ENCODE results near the gene PDIA6.

The PDIA6 gene

DNA sequence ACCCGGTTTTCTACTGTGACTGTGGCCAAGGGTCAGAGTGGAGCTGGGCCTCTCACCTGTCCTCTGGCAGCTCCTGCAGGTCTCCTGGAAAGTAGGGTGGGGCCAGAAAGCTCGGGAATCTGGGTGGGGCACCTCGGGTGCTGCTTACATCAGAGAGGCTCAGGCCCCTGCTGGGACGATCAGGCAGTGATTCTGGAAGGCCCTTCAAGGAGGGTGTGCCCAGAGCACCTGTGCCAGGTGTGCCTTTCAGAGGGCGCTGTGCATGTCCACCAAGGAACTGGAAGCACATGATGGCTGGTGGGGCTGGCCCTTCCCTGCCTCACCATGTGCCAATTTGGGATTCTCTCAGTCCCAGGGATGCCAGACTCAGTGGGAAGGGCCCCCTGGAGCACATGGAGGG, 47.1 kb downstream of the PDIA6 start:
- H3K27me3 ChIP-seq (ENCODE audit: control insufficient read depth, insufficient read depth, low read length, poor library complexity, severe bottlenecking), result no peaks in the 10 kb centered on the region
- H3K36me3 ChIP-seq (ENCODE audit: control insufficient read depth, insufficient read depth, low read length), result no peaks in the 10 kb centered on the region
- H3K4me1 ChIP-seq (ENCODE audit: control insufficient read depth, insufficient read depth, low read length), result peaks cover 5% of the 10 kb centered on the region
- no peaks in the 10 kb centered on the region for H3K9me3 ChIP-seq (ENCODE audit: control insufficient read depth, low read length)
- H3K4me3 ChIP-seq (ENCODE audit: insufficient read depth, low read depth, low read length), result no peak overlapping the region
- H3K27ac ChIP-seq (ENCODE audit: insufficient read depth, low read depth, low read length, poor library complexity, severe bottlenecking), result no peak overlapping the region
- 88 to 89% methylated on average over 5 of the region's 5 CpGs for WGBS, 2 experiments

DNA sequence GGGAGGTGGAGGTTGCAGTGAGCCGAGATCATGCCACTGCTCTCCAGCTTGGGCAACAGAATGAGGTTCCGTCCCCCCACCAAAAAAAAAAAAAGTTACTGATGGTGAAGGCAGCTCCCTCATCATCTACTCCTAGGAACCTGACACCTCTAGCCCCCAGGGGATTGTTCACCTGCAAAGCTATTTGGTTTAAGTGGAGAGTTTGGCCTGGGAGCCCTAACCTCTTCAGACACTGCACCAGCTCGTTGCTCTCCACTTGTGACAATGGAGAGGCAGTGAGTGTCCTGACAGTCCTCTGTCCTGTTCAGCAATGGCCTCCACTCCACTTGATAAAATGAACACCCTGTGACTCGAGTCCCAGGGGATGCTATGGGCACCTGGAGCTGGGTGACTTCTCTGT, 47.7 kb downstream of the PDIA6 start:
- 86 to 95% methylated on average over 4 of the region's 4 CpGs for WGBS, 2 experiments
- no peaks in the 10 kb centered on the region for H3K9me3 ChIP-seq (ENCODE audit: control insufficient read depth, low read length)
- peaks cover 5% of the 10 kb centered on the region for H3K4me1 ChIP-seq (ENCODE audit: control insufficient read depth, insufficient read depth, low read length)
- H3K36me3 ChIP-seq (ENCODE audit: control insufficient read depth, insufficient read depth, low read length), result no peaks in the 10 kb centered on the region
- no peak overlapping the region for H3K4me3 ChIP-seq (ENCODE audit: insufficient read depth, low read depth, low read length)
- H3K27ac ChIP-seq (ENCODE audit: insufficient read depth, low read depth, low read length, poor library complexity, severe bottlenecking), result no peak overlapping the region
- no peaks in the 10 kb centered on the region for H3K27me3 ChIP-seq (ENCODE audit: control insufficient read depth, insufficient read depth, low read length, poor library complexity, severe bottlenecking)

DNA sequence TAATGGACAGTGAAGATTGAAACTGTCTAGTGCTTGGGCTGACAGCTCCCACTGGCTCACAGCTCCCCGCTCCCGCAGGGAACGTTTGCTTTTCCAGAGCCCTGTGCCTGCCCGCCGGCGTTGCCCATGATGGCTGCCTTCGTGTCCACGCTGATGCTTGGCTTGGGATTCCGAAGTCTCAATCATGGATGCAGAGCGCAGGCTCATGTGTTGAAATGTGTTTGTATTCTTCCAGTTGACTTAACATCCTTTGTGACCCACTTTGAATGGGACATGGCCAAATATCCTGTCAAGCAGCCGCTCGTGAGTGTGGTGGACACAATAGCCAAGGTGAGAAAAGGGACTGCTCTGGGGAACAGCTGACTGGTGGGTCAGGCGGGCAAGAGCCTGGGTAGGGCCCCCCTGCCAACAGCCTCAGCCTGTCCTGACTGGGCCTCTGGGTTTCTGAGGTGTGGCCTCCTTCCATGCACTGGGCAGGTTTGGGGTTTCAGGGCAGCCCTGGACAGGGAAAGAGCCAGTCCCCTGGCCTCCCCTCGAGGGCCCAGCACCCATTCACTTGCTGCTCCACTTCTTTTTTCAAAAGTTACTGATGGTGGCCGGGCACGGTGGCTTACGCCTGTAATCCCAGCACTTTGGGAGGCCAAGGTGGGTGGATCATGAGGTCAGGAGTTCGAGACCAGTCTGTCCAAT, 48.3 kb downstream of the PDIA6 start:
- Histone ChIP-seq H3K36me3 (ENCODE audit: control insufficient read depth, insufficient read depth, low read length) (no peaks in the 10 kb centered on the region), H3K27me3 (ENCODE audit: control insufficient read depth, insufficient read depth, low read length, poor library complexity, severe bottlenecking) (no peaks in the 10 kb centered on the region), H3K27ac (ENCODE audit: insufficient read depth, low read depth, low read length, poor library complexity, severe bottlenecking) (no peak overlapping the region), H3K4me3 (ENCODE audit: insufficient read depth, low read depth, low read length) (no peak overlapping the region), H3K9me3 (ENCODE audit: control insufficient read depth, low read length) (no peaks in the 10 kb centered on the region), H3K4me1 (ENCODE audit: control insufficient read depth, insufficient read depth, low read length) (peaks cover 7% of the 10 kb centered on the region)
- 89 to 92% methylated on average over 18 of the region's 18 CpGs for WGBS, 2 experiments

- WGBS, 2 experiments, result 93 to 95% methylated on average over 9 of the region's 9 CpGs
- Histone ChIP-seq H3K27me3 (ENCODE audit: control insufficient read depth, insufficient read depth, low read length, poor library complexity, severe bottlenecking) (no peaks in the 10 kb centered on the region), H3K9me3 (ENCODE audit: control insufficient read depth, low read length) (no peaks in the 10 kb centered on the region), H3K36me3 (ENCODE audit: control insufficient read depth, insufficient read depth, low read length) (no peaks in the 10 kb centered on the region), H3K4me3 (ENCODE audit: insufficient read depth, low read depth, low read length) (no peak overlapping the region), H3K4me1 (ENCODE audit: control insufficient read depth, insufficient read depth, low read length) (peaks cover 10% of the 10 kb centered on the region), H3K27ac (ENCODE audit: insufficient read depth, low read depth, low read length, poor library complexity, severe bottlenecking) (no peak overlapping the region)
Observed at GRCh38 chr2:10763461-10763800, 49.2 kb downstream of the PDIA6 start.

GRCh38 chr2:10762651-10763460, 49.7 kb downstream of the PDIA6 start:
- no peaks in the 10 kb centered on the region for H3K36me3 ChIP-seq (ENCODE audit: control insufficient read depth, insufficient read depth, low read length)
- H3K4me1 ChIP-seq (ENCODE audit: control insufficient read depth, insufficient read depth, low read length), result peaks cover 5% of the 10 kb centered on the region
- WGBS, 2 experiments, result 75 to 78% methylated on average over 25 of the region's 25 CpGs
- no peaks in the 10 kb centered on the region for H3K9me3 ChIP-seq (ENCODE audit: control insufficient read depth, low read length)
- no peak overlapping the region for H3K4me3 ChIP-seq (ENCODE audit: insufficient read depth, low read depth, low read length)
- H3K27ac ChIP-seq (ENCODE audit: insufficient read depth, low read depth, low read length, poor library complexity, severe bottlenecking), result no peak overlapping the region
- H3K27me3 ChIP-seq (ENCODE audit: control insufficient read depth, insufficient read depth, low read length, poor library complexity, severe bottlenecking), result no peaks in the 10 kb centered on the region

GRCh38 chr2:10761591-10761990, 51.0 kb downstream of the PDIA6 start:
- Histone ChIP-seq H3K4me3 (ENCODE audit: insufficient read depth, low read depth, low read length) (no peak overlapping the region), H3K27me3 (ENCODE audit: control insufficient read depth, insufficient read depth, low read length, poor library complexity, severe bottlenecking) (no peaks in the 10 kb centered on the region), H3K36me3 (ENCODE audit: control insufficient read depth, insufficient read depth, low read length) (no peaks in the 10 kb centered on the region), H3K9me3 (ENCODE audit: control insufficient read depth, low read length) (no peaks in the 10 kb centered on the region), H3K4me1 (ENCODE audit: control insufficient read depth, insufficient read depth, low read length) (peaks cover 4% of the 10 kb centered on the region), H3K27ac (ENCODE audit: insufficient read depth, low read depth, low read length, poor library complexity, severe bottlenecking) (no peak overlapping the region)
- 87 to 90% methylated on average over 9 of the region's 9 CpGs for WGBS, 2 experiments

- no peak overlapping the region for H3K4me3 ChIP-seq (ENCODE audit: insufficient read depth, low read depth, low read length)
- no peaks in the 10 kb centered on the region for H3K9me3 ChIP-seq (ENCODE audit: control insufficient read depth, low read length)
- WGBS, 2 experiments, result 89 to 91% methylated on average over 13 of the region's 13 CpGs
- H3K27ac ChIP-seq (ENCODE audit: insufficient read depth, low read depth, low read length, poor library complexity, severe bottlenecking), result no peak overlapping the region
- H3K27me3 ChIP-seq (ENCODE audit: control insufficient read depth, insufficient read depth, low read length, poor library complexity, severe bottlenecking), result no peaks in the 10 kb centered on the region
- peaks cover 4% of the 10 kb centered on the region for H3K4me1 ChIP-seq (ENCODE audit: control insufficient read depth, insufficient read depth, low read length)
- H3K36me3 ChIP-seq (ENCODE audit: control insufficient read depth, insufficient read depth, low read length), result no peaks in the 10 kb centered on the region
Observed at GRCh38 chr2:10760794-10761504, 51.6 kb downstream of the PDIA6 start.

GRCh38 chr2:10759151-10759714, 53.4 kb downstream of the PDIA6 start:
- Histone ChIP-seq H3K36me3 (ENCODE audit: control insufficient read depth, insufficient read depth, low read length) (no peaks in the 10 kb centered on the region), H3K9me3 (ENCODE audit: control insufficient read depth, low read length) (no peaks in the 10 kb centered on the region), H3K4me1 (ENCODE audit: control insufficient read depth, insufficient read depth, low read length) (peaks cover 4% of the 10 kb centered on the region), H3K4me3 (ENCODE audit: insufficient read depth, low read depth, low read length) (no peak overlapping the region), H3K27me3 (ENCODE audit: control insufficient read depth, insufficient read depth, low read length, poor library complexity, severe bottlenecking) (no peaks in the 10 kb centered on the region), H3K27ac (ENCODE audit: insufficient read depth, low read depth, low read length, poor library complexity, severe bottlenecking) (no peak overlapping the region)
- WGBS, 2 experiments, result 88 to 89% methylated on average over 11 of the region's 11 CpGs

DNA sequence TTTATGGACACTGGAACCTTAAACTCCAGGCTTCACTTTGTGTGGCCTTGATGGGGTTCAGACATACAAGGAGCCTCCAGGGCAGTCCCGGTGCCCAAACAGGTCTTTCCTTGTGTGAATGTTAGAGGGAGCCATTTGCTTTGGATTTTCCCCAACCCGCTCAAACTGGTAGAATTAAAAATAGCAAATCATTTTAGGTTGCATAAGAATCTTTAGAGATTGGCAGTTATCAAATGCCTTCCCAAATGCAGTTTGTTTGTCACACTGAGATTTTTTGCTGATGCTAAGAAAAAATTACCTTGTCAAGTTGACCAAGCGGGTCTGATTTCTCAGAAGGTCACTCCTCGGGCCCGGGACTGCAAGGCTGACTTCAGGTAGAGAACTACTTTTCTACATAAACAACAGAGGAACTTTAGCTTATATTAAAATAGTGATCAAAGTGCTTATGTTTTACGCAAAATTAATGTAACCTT, 54.7 kb downstream of the PDIA6 start:
- no peak overlapping the region for H3K4me3 ChIP-seq (ENCODE audit: insufficient read depth, low read depth, low read length)
- no peak overlapping the region for H3K27ac ChIP-seq (ENCODE audit: insufficient read depth, low read depth, low read length, poor library complexity, severe bottlenecking)
- H3K4me1 ChIP-seq (ENCODE audit: control insufficient read depth, insufficient read depth, low read length), result peaks cover 4% of the 10 kb centered on the region
- H3K27me3 ChIP-seq (ENCODE audit: control insufficient read depth, insufficient read depth, low read length, poor library complexity, severe bottlenecking), result no peaks in the 10 kb centered on the region
- WGBS, 2 experiments, result 90 to 95% methylated on average over 4 to 6 of the region's 6 CpGs
- H3K36me3 ChIP-seq (ENCODE audit: control insufficient read depth, insufficient read depth, low read length), result no peaks in the 10 kb centered on the region
- H3K9me3 ChIP-seq (ENCODE audit: control insufficient read depth, low read length), result no peaks in the 10 kb centered on the region

DNA sequence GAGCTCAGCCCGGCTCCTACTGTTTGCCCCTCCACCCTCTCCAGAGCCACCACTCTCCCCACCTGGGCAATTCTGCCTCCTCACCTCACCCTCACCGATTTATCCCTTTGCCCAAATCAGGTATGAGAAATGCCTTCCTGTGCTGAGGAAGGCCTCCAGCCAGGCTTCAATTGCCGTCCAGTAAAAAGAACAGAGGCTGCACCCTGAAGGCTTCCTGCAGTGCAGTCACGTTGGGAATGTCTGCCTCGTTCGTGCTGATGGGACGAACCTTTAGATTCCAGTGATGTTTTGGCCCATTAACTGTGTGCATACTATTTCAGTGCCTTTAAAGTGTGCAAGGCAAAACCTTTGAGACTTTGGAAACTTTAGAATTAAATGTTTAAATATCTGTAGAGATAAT, 57.0 kb downstream of the PDIA6 start:
- WGBS, 2 experiments, result 69 to 73% methylated on average over 7 of the region's 7 CpGs
- Histone ChIP-seq H3K27ac (ENCODE audit: insufficient read depth, low read depth, low read length, poor library complexity, severe bottlenecking) (no peak overlapping the region), H3K4me1 (ENCODE audit: control insufficient read depth, insufficient read depth, low read length) (peaks cover 4% of the 10 kb centered on the region), H3K9me3 (ENCODE audit: control insufficient read depth, low read length) (no peaks in the 10 kb centered on the region), H3K27me3 (ENCODE audit: control insufficient read depth, insufficient read depth, low read length, poor library complexity, severe bottlenecking) (no peaks in the 10 kb centered on the region), H3K36me3 (ENCODE audit: control insufficient read depth, insufficient read depth, low read length) (no peaks in the 10 kb centered on the region), H3K4me3 (ENCODE audit: insufficient read depth, low read depth, low read length) (no peak overlapping the region)

Data from ectodermal cell (in vitro differentiated cells).